CD4-positive, alpha-beta T cell treated with Interleukin-6 for 4 hours (primary cell): ENCODE measurements around the gene SCUBE1.

Experiments
- DNase-seq: peaks from one replicate; pipeline ENCODE4 v3.0.0-alpha.2; 2020; ENCODE audit warnings: mixed read lengths

Gene SCUBE1

GRCh38 chr22:43325176-43325575 lies 18.0 kb downstream of the SCUBE1 start:
- DNase-seq: no peak

GRCh38 chr22:43320943-43321900 lies 21.9 kb downstream of the SCUBE1 start:
- DNase-seq: no peak

- no peak for DNase-seq
Measured at GRCh38 chr22:43319661-43320486, 23.3 kb downstream of the SCUBE1 start.

GRCh38 chr22:43317239-43317638 lies 25.9 kb downstream of the SCUBE1 start:
- no peak for DNase-seq

- no peak for DNase-seq
Measured at GRCh38 chr22:43315687-43316217, 27.4 kb downstream of the SCUBE1 start.

GRCh38 chr22:43314611-43315010 lies 28.6 kb downstream of the SCUBE1 start:
- no peak for DNase-seq

- DNase-seq: no peak
Measured at GRCh38 chr22:43313890-43314474, 29.2 kb downstream of the SCUBE1 start.

GRCh38 chr22:43313244-43313889 lies 29.8 kb downstream of the SCUBE1 start:
- no peak for DNase-seq

- no peak for DNase-seq
Measured at GRCh38 chr22:43312608-43313007, 30.6 kb downstream of the SCUBE1 start.

GRCh38 chr22:43310798-43311197 lies 32.4 kb downstream of the SCUBE1 start:
- DNase-seq: no peak

- no peak for DNase-seq
Measured at GRCh38 chr22:43310311-43310710, 32.9 kb downstream of the SCUBE1 start.

- no peak for DNase-seq
Measured at GRCh38 chr22:43308836-43309235, 34.3 kb downstream of the SCUBE1 start.

- DNase-seq: no peak
Measured at GRCh38 chr22:43308060-43308830, 34.9 kb downstream of the SCUBE1 start.

GRCh38 chr22:43305806-43306205 lies 37.4 kb downstream of the SCUBE1 start:
- no peak for DNase-seq

- DNase-seq: no peak
Measured at GRCh38 chr22:43304831-43305590, 38.2 kb downstream of the SCUBE1 start.

GRCh38 chr22:43303751-43304150 lies 39.4 kb downstream of the SCUBE1 start:
- DNase-seq: no peak

GRCh38 chr22:43303166-43303565 lies 40.0 kb downstream of the SCUBE1 start:
- DNase-seq: no peak

GRCh38 chr22:43302531-43303041 lies 40.6 kb downstream of the SCUBE1 start:
- DNase-seq: no peak

GRCh38 chr22:43301866-43302265 lies 41.3 kb downstream of the SCUBE1 start:
- no peak for DNase-seq

GRCh38 chr22:43300891-43301676 lies 42.1 kb downstream of the SCUBE1 start:
- DNase-seq: no peak
